T-helper 2 cell treated with Interferon-gamma antibody and Interleukin-4, amounts not matched to agents 5 μg/mL and 100 μg/mL, for 36 hours (primary cell): ENCODE results near the gene B4GALT1.

Experiments
- DNase-seq: peaks from one replicate; pipeline ENCODE4 v3.0.0; 2021; ENCODE audit warnings: low spot score
- H3K27ac Mint-ChIP-seq: one replicate; pipeline ENCODE4 v1.8.0; 2021; ENCODE audit warnings: mild to moderate bottlenecking, mixed read lengths
- H3K27me3 Mint-ChIP-seq: one replicate; pipeline ENCODE4 v1.8.0; 2021; ENCODE audit warnings: low read depth, mixed read lengths
- H3K36me3 Mint-ChIP-seq: one replicate; pipeline ENCODE4 v1.8.0; 2021; ENCODE audit warnings: low read depth, mixed read lengths
- H3K4me1 Mint-ChIP-seq: one replicate; pipeline ENCODE4 v1.8.0; 2021; ENCODE audit warnings: low read depth, mixed read lengths
- H3K4me3 Mint-ChIP-seq: one replicate; pipeline ENCODE4 v1.8.0; 2022; ENCODE audit warnings: mild to moderate bottlenecking, moderate library complexity, mixed read lengths
- H3K9me3 Mint-ChIP-seq: one replicate; pipeline ENCODE4 v1.8.0; 2021; ENCODE audit warnings: mixed read lengths

Gene B4GALT1

DNA sequence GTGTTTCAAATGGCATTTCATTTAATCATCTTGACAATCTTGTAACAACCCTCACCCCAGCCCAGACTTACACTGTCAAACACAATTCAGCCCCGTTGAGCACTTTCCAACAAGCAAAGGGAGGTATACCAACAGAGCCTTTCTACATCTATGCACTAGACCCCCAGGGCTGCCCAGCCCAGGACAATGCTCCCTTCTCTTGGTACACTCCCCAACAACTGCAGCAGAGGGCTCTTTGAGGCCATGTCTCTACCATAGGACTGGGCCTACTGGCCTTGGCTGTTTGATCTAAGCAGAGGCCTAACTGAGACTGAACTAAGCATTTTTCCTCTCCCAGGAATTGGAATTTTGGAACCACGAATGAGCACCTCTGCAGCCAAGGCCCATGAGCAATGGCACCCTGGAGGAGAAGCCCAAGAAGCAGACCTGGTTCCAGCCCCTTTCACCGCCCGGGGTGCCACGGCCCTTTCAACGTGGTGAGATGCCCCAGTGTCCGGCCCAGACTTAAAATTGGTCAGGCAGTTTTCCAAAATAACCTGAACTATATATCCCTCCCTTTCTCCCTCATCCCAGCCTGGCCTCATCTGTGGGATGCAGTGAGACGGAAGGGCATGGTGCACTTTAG lies 43.6 kb downstream of the B4GALT1 start:
- no peak for DNase-seq
- no peaks in the 10 kb centered on the region for H3K9me3 Mint-ChIP-seq
- H3K4me1 Mint-ChIP-seq = peaks cover 12% of the 10 kb centered on the region
- H3K4me3 Mint-ChIP-seq = no peak overlapping the region
- peaks cover 38% of the 10 kb centered on the region for H3K36me3 Mint-ChIP-seq
- H3K27ac Mint-ChIP-seq = no peak overlapping the region
- no peaks in the 10 kb centered on the region for H3K27me3 Mint-ChIP-seq

- no peaks in the 10 kb centered on the region for H3K27me3 Mint-ChIP-seq
- peak overlapping the region; percentile 1 for H3K27ac Mint-ChIP-seq
- peaks cover 30% of the 10 kb centered on the region for H3K36me3 Mint-ChIP-seq
- H3K4me3 Mint-ChIP-seq = no peak overlapping the region
- peaks cover 19% of the 10 kb centered on the region for H3K4me1 Mint-ChIP-seq
- no peak for DNase-seq
- no peaks in the 10 kb centered on the region for H3K9me3 Mint-ChIP-seq
These were observed 46.5 kb downstream of the B4GALT1 start for GRCh38 chr9:33120620-33121019.

DNA sequence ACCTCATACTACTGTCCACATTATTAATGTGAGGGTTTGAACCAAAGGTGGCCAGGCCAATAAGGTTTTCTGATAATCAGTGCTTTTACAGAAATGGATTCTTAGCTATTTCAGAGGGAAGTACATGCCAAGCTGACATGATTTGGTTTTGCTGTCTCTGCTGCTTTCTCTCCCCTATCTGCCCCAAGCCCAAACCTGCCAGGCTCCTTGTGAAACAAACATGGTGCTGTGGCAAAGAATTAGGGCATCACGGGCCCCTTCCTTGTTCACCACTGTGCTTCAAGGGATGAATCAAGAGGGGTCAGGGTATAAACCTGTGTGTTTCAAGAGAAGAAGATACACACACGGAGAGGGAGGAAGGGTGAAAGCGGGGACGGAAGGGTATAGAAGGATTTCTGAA lies 49.3 kb downstream of the B4GALT1 start:
- DNase-seq = no peak
- Mint-ChIP-seq H3K36me3 (peaks cover 42% of the 10 kb centered on the region), H3K4me3 (peak overlapping the region; percentile 48), H3K4me1 (peaks cover 19% of the 10 kb centered on the region), H3K27ac (peak overlapping the region; percentile 74), H3K9me3 (no peaks in the 10 kb centered on the region), H3K27me3 (no peaks in the 10 kb centered on the region)

- Mint-ChIP-seq H3K36me3 (peaks cover 44% of the 10 kb centered on the region), H3K4me3 (peak overlapping the region; percentile 77), H3K27ac (peak overlapping the region; percentile 86), H3K9me3 (no peaks in the 10 kb centered on the region), H3K4me1 (peaks cover 19% of the 10 kb centered on the region), H3K27me3 (no peaks in the 10 kb centered on the region)
- no peak for DNase-seq
These were observed 49.8 kb downstream of the B4GALT1 start for GRCh38 chr9:33117306-33117705.

GRCh38 chr9:33116860-33117259 lies 50.3 kb downstream of the B4GALT1 start:
- Mint-ChIP-seq H3K4me3 (peak overlapping the region; percentile 77), H3K4me1 (peaks cover 19% of the 10 kb centered on the region), H3K9me3 (no peaks in the 10 kb centered on the region), H3K27me3 (no peaks in the 10 kb centered on the region), H3K27ac (peak overlapping the region; percentile 86), H3K36me3 (peaks cover 45% of the 10 kb centered on the region)
- no peak for DNase-seq

DNA sequence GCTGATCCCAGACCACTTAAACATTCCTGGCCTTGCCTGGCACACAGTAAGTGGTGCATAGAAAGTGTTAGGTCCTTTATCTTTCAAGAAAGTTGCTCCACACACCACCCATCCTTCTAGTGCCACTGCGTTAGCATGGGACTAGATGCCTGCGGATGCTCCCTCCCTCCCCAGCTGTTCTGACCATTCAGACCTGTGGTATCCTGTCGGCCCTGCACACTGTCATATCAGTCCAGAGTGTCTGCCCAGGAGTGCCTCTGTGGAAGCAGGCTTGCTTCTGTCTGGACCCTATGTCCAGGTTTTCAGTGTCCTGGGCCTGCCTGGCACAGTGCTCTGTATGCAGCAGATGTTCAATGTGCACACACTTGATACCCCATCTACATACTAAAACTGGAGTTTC lies 52.4 kb downstream of the B4GALT1 start:
- Mint-ChIP-seq H3K4me3 (no peak overlapping the region), H3K4me1 (peaks cover 16% of the 10 kb centered on the region), H3K36me3 (peaks cover 35% of the 10 kb centered on the region), H3K9me3 (no peaks in the 10 kb centered on the region), H3K27me3 (no peaks in the 10 kb centered on the region), H3K27ac (no peak overlapping the region)
- DNase-seq = no peak

DNA sequence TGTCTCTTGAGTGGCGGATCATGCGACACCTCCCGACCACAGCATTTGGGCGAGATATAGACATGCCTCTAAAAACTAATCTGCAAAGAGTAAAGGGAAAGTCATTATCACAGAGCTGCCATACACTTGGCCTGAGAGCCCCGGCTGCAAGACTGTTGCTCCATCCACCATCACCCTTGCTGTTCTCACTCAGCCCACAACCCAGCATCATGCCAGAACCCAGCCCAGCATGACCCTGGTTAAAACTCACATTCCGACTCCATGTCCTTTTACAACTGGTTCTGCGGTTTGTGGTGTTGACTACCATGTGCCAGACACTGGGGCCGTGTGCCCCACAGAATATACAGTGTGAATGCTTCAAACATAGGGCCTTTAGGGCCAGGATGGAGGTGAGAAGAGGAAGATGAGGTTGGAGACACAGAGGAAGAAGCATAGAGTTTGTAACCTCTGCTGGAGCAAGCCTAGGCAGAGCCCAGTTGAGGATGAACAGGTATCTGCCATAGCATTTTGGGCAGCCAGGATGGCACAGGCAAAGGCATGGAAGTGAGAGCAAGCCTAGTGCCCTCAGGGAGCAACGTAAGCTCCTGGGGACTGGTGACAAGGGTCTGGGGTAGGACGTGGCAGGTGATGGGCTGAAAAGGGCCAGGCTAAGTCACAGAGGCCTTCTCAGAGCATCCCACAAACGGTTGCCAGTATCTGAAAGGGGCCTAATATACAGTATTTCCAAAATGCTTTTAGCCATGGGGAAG lies 53.2 kb downstream of the B4GALT1 start:
- no peak for DNase-seq
- H3K27me3 Mint-ChIP-seq = no peaks in the 10 kb centered on the region
- peaks cover 32% of the 10 kb centered on the region for H3K36me3 Mint-ChIP-seq
- peak overlapping the region; percentile 21 for H3K27ac Mint-ChIP-seq
- peaks cover 13% of the 10 kb centered on the region for H3K4me1 Mint-ChIP-seq
- no peaks in the 10 kb centered on the region for H3K9me3 Mint-ChIP-seq
- no peak overlapping the region for H3K4me3 Mint-ChIP-seq

DNA sequence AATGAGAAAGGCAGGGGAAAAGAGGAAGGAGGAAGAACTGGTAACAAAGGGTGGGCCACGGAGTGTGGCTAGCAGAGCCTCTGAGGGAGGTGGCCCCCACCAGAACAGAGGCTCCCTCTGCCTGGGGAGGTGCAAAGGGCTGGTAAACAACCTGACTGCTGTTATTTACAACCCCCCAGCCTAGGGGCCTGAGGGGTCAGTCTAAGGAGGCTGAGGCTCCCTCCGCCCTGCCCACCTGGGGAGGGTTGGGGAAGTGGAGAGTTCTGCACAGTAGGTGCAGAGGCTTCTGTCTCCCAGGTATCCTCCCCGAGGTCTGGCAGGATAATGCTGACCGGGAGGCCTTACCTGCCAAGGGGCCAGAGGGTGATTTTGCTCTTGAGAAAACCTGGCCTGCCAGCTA lies 55.0 kb downstream of the B4GALT1 start:
- peaks cover 23% of the 10 kb centered on the region for H3K36me3 Mint-ChIP-seq
- DNase-seq = no peak

GRCh38 chr9:33111631-33112030 lies 55.5 kb downstream of the B4GALT1 start:
- H3K36me3 Mint-ChIP-seq = peaks cover 22% of the 10 kb centered on the region
- no peak overlapping the region for H3K4me3 Mint-ChIP-seq
- DNase-seq = no peak
- H3K4me1 Mint-ChIP-seq = peaks cover 2% of the 10 kb centered on the region
- H3K9me3 Mint-ChIP-seq = no peaks in the 10 kb centered on the region
- H3K27ac Mint-ChIP-seq = peak overlapping the region; percentile 33
- no peaks in the 10 kb centered on the region for H3K27me3 Mint-ChIP-seq

More for the DNA sequence above, 55.0 kb downstream of the B4GALT1 start:
- no peak overlapping the region for H3K4me3 Mint-ChIP-seq
- H3K4me1 Mint-ChIP-seq = peaks cover 4% of the 10 kb centered on the region
- H3K27ac Mint-ChIP-seq = peak overlapping the region; percentile 33
- no peaks in the 10 kb centered on the region for H3K27me3 Mint-ChIP-seq
- H3K9me3 Mint-ChIP-seq = no peaks in the 10 kb centered on the region

GRCh38 chr9:33110686-33111085 lies 56.5 kb downstream of the B4GALT1 start:
- no peak overlapping the region for H3K4me3 Mint-ChIP-seq
- no peaks in the 10 kb centered on the region for H3K9me3 Mint-ChIP-seq
- no peaks in the 10 kb centered on the region for H3K27me3 Mint-ChIP-seq
- no peak for DNase-seq
- H3K4me1 Mint-ChIP-seq = peaks cover 2% of the 10 kb centered on the region
- peaks cover 19% of the 10 kb centered on the region for H3K36me3 Mint-ChIP-seq
- no peak overlapping the region for H3K27ac Mint-ChIP-seq

GRCh38 chr9:33109850-33110595 lies 57.1 kb downstream of the B4GALT1 start:
- Mint-ChIP-seq H3K36me3 (peaks cover 16% of the 10 kb centered on the region), H3K27me3 (no peaks in the 10 kb centered on the region), H3K9me3 (no peaks in the 10 kb centered on the region), H3K4me3 (no peak overlapping the region), H3K4me1 (peaks cover 2% of the 10 kb centered on the region), H3K27ac (no peak overlapping the region)
- no peak for DNase-seq

DNA sequence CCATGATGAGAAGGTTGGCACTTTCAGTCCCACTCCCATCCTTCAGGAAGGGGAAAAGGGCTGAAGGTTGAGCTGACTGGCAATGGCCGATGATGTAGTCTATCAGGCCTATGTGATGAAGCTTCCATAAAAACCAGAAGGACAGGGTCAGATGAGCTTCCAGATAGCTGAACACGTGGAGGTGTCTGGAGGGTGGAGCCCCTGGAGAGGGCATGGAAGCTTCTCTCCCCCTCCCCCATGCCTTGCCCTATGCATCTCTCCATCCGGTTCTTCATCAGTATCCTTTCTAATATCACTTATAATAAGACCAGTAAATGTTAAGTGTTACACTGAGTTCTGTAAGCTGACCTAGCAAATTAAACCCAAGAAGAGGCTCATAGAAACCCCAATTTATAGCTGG lies 58.0 kb downstream of the B4GALT1 start:
- Mint-ChIP-seq H3K9me3 (no peaks in the 10 kb centered on the region), H3K36me3 (peaks cover 15% of the 10 kb centered on the region), H3K27ac (no peak overlapping the region), H3K4me1 (peaks cover 2% of the 10 kb centered on the region), H3K27me3 (no peaks in the 10 kb centered on the region), H3K4me3 (no peak overlapping the region)
- no peak for DNase-seq

- no peak for DNase-seq
- Mint-ChIP-seq H3K36me3 (peaks cover 9% of the 10 kb centered on the region), H3K9me3 (no peaks in the 10 kb centered on the region), H3K27me3 (no peaks in the 10 kb centered on the region), H3K4me1 (peaks cover 2% of the 10 kb centered on the region), H3K4me3 (no peak overlapping the region), H3K27ac (no peak overlapping the region)
These were observed 58.7 kb downstream of the B4GALT1 start for GRCh38 chr9:33108472-33108871.

GRCh38 chr9:33107762-33108161 lies 59.4 kb downstream of the B4GALT1 start:
- no peaks in the 10 kb centered on the region for H3K27me3 Mint-ChIP-seq
- H3K9me3 Mint-ChIP-seq = no peaks in the 10 kb centered on the region
- H3K27ac Mint-ChIP-seq = no peak overlapping the region
- no peak for DNase-seq
- H3K4me1 Mint-ChIP-seq = peaks cover 2% of the 10 kb centered on the region
- no peak overlapping the region for H3K4me3 Mint-ChIP-seq
- peaks cover 4% of the 10 kb centered on the region for H3K36me3 Mint-ChIP-seq
